Liver (tissue), 9 donors: ENCODE measurements around the gene PHOX2A. TPM values are rescaled to one million over a fixed set of nuclear protein-coding genes. Genes with fewer than 3 reads are reported as not detected.

ENCODE experiments used
- DNase-seq: peaks from one replicate; pipeline ENCODE4 v3.0.0-alpha.2; 2017; ENCODE audit warnings: low spot score
- H3K27ac ChIP-seq, 2 donors: one replicate each; pipeline ENCODE4 v1.7.0; 2013; ENCODE audit warnings: inconsistent platforms in 2 of 2, low read length in 2 of 2, control low read depth in 1 of 2, low read depth in 1 of 2, mild to moderate bottlenecking in 1 of 2
- H3K27me3 ChIP-seq, 4 donors: one replicate each; pipeline versions ENCODE4 v1.6.1 to v1.7.0; 2013; ENCODE audit warnings: low read length in 3 of 4, inconsistent platforms in 1 of 4, mild to moderate bottlenecking in 1 of 4, moderate library complexity in 1 of 4; ENCODE audit not compliant: control insufficient read depth in 4 of 4, insufficient read depth in 4 of 4
- H3K36me3 ChIP-seq, 4 donors: one replicate each; pipeline versions ENCODE4 v1.6.1 to v1.7.0; 2013; ENCODE audit warnings: low read length in 3 of 4, mild to moderate bottlenecking in 3 of 4, low read depth in 1 of 4, moderate library complexity in 1 of 4; ENCODE audit not compliant: control insufficient read depth in 4 of 4, insufficient read depth in 3 of 4
- H3K4me1 ChIP-seq, 4 donors: one replicate each; pipeline versions ENCODE4 v1.6.1 to v1.7.0; 2013; ENCODE audit warnings: low read length in 3 of 4, mild to moderate bottlenecking in 3 of 4, moderate library complexity in 1 of 4; ENCODE audit not compliant: control insufficient read depth in 4 of 4, insufficient read depth in 4 of 4
- H3K4me3 ChIP-seq, 3 donors: one replicate each; pipeline versions ENCODE4 v1.6.1 to v1.7.0; 2013; ENCODE audit warnings: low read length in 3 of 3, control low read depth in 1 of 3, low read depth in 1 of 3, mild to moderate bottlenecking in 1 of 3
- H3K9ac ChIP-seq, 2 donors: one replicate each; pipeline ENCODE4 v1.7.0; 2013; ENCODE audit warnings: low read length in 2 of 2, mild to moderate bottlenecking in 2 of 2, moderate library complexity in 2 of 2, control low read depth in 1 of 2, low read depth in 1 of 2
- H3K9me3 ChIP-seq, 4 donors: one replicate each; pipeline versions ENCODE4 v1.6.1 to v1.7.0; 2013; ENCODE audit warnings: low read length in 3 of 4; ENCODE audit not compliant: control insufficient read depth in 4 of 4
- ATF3 ChIP-seq: IDR thresholded peaks from 2 replicates; pipeline ENCODE4 v1.6.1; 2016; ENCODE audit warnings: antibody characterized with exemption
- CTCF ChIP-seq: fragments of 150-350 bp; IDR thresholded peaks from 2 replicates; pipeline ENCODE4 v1.5.1; 2017; ENCODE audit warnings: improper control_type of control experiment, low read depth, low read length; ENCODE audit not compliant: missing input control
- EGR1 ChIP-seq, 2 donors: IDR thresholded peaks; 2 replicates each; pipeline ENCODE4 v1.6.1; 2016 to 2018; ENCODE audit warnings: antibody characterized with exemption in 2 of 2, low read depth in 2 of 2
- FOXA1 ChIP-seq: IDR thresholded peaks from 2 replicates; pipeline ENCODE4 v1.6.1; 2016; ENCODE audit warnings: antibody characterized with exemption
- FOXA2 ChIP-seq: IDR thresholded peaks from 2 replicates; pipeline ENCODE4 v1.6.1; 2016; ENCODE audit warnings: antibody characterized with exemption
- GABPA ChIP-seq, 2 donors: IDR thresholded peaks in 1 of 2; conservative IDR thresholded peaks in 1 of 2; 2 replicates each; pipeline ENCODE4 v1.6.1; 2016; ENCODE audit warnings: antibody characterized with exemption in 2 of 2, mild to moderate bottlenecking in 1 of 2, moderate library complexity in 1 of 2
- HNF4A ChIP-seq, 2 donors: conservative IDR thresholded peaks; 2 replicates each; pipeline ENCODE4 v1.6.1; 2016; ENCODE audit warnings: antibody characterized with exemption in 2 of 2, mild to moderate bottlenecking in 2 of 2
- HNF4G ChIP-seq: IDR thresholded peaks from 2 replicates; pipeline ENCODE4 v1.6.1; 2016; ENCODE audit warnings: antibody characterized with exemption
- JUND ChIP-seq, 2 donors: IDR thresholded peaks; 2 replicates each; pipeline ENCODE4 v1.6.1; 2016; ENCODE audit warnings: antibody characterized with exemption in 2 of 2
- MAX ChIP-seq: IDR thresholded peaks from 2 replicates; pipeline ENCODE4 v1.6.1; 2016; ENCODE audit warnings: antibody characterized with exemption
- NR2F2 ChIP-seq: IDR thresholded peaks from 2 replicates; pipeline ENCODE4 v1.6.1; 2016; ENCODE audit warnings: antibody characterized with exemption
- RAD21 ChIP-seq, 2 donors: IDR thresholded peaks; 2 replicates each; pipeline ENCODE4 v1.6.1; 2016; ENCODE audit warnings: antibody characterized with exemption in 2 of 2, mild to moderate bottlenecking in 2 of 2
- REST ChIP-seq: IDR thresholded peaks from 2 replicates; pipeline ENCODE4 v1.6.1; 2016; ENCODE audit warnings: antibody characterized with exemption, mild to moderate bottlenecking
- RXRA ChIP-seq, 2 donors: IDR thresholded peaks; 2 replicates each; pipeline ENCODE4 v1.6.1; 2017 to 2018; ENCODE audit warnings: antibody characterized with exemption in 2 of 2, mild to moderate bottlenecking in 1 of 2
- SP1 ChIP-seq: IDR thresholded peaks from 2 replicates; pipeline ENCODE4 v1.6.1; 2018; ENCODE audit warnings: antibody characterized with exemption, mild to moderate bottlenecking
- TAF1 ChIP-seq: conservative IDR thresholded peaks from 2 replicates; pipeline ENCODE4 v1.6.1; 2016; ENCODE audit warnings: antibody characterized with exemption, mild to moderate bottlenecking
- YY1 ChIP-seq: IDR thresholded peaks from 2 replicates; pipeline ENCODE4 v1.6.1; 2016; ENCODE audit warnings: antibody characterized with exemption, mild to moderate bottlenecking
- ZBTB33 ChIP-seq: IDR thresholded peaks from 2 replicates; pipeline ENCODE4 v1.6.1; 2016; ENCODE audit warnings: antibody characterized with exemption
- WGBS: extraction: QIAGEN DNeasy Blood & Tissue Kit; methylation state at CpG from one replicate; pipeline ENCODE4 v1.1.7; 2013; 5-methylcytosine and 5-hydroxymethylcytosine counted together
- polyA plus RNA-seq, 2 donors: library from polyadenylated mRNA; stranded (reverse) in 1 of 2; unstranded in 1 of 2; fragments of 200-250 nt in 1 of 2; fragments of >200 nt in 1 of 2; fragmentation: Nextera tagmentation in 1 of 2; extraction: Ambion mirVana in 1 of 2; gene quantifications; one replicate each; pipeline versions ENCODE4 v1.2.1 to v1.2.3, GENCODE V29; 2013 to 2015
- total RNA-seq, 2 donors: library from RNA; depleted of rRNA; stranded (reverse); fragments of >200 nt; gene quantifications; one replicate each; pipeline ENCODE4 v1.2.3, GENCODE V29; 2014
- donor health status: healthy.
- donor health status: healthy.
- donor health status: healthy.
- donor health status: healthy.
- donor health status: healthy.

The PHOX2A gene
- total and polyA plus RNA-seq, 4 donors, result not detected

GRCh38 chr11:72253392-72253791 is 9.4 kb upstream of the PHOX2A start:
- H3K27ac ChIP-seq, result no peak overlapping the region
- no peak for DNase-seq
- no peak overlapping the region for H3K9ac ChIP-seq
- H3K36me3 ChIP-seq, result no peaks in the 10 kb centered on the region
- H3K4me3 ChIP-seq, result no peak overlapping the region
- no peaks in the 10 kb centered on the region for H3K9me3 ChIP-seq
- H3K4me1 ChIP-seq, result no peaks in the 10 kb centered on the region
- TF ChIP-seq JUND (IDR thresholded peaks at IDR 0.05), result no peak
- TF ChIP-seq HNF4A (conservative IDR thresholded peaks at IDR 0.05), result no peak
- no peak for TF ChIP-seq ZBTB33
- no peak for TF ChIP-seq RXRA (IDR thresholded peaks at IDR 0.05)
- no peak for TF ChIP-seq RAD21 (IDR thresholded peaks at IDR 0.05)
- no peak for TF ChIP-seq TAF1
- no peak for TF ChIP-seq GABPA (IDR thresholded peaks at IDR 0.05 in 1 of 2, conservative IDR thresholded peaks at IDR 0.05 in 1 of 2)
- no peak for TF ChIP-seq ATF3
- H3K27me3 ChIP-seq, result peaks cover 0 to 15% (median 0%) of the 10 kb centered on the region in 4 donors
- WGBS, result 91% methylated on average over 3 of the region's 3 CpGs

GRCh38 chr11:72251614-72252013 is 7.6 kb upstream of the PHOX2A start:
- TF ChIP-seq RAD21 (IDR thresholded peaks at IDR 0.05), result no peak
- TF ChIP-seq REST, result no peak
- no peak for TF ChIP-seq RXRA (IDR thresholded peaks at IDR 0.05)
- no peak for TF ChIP-seq MAX
- no peak for TF ChIP-seq HNF4A (conservative IDR thresholded peaks at IDR 0.05)
- no peak for TF ChIP-seq TAF1
- TF ChIP-seq YY1, result no peak
- no peak for TF ChIP-seq FOXA2
- TF ChIP-seq ZBTB33, result no peak
- TF ChIP-seq EGR1 (IDR thresholded peaks at IDR 0.05; ENCODE audit: low read depth in 2 of 2), result no peak
- no peak for TF ChIP-seq FOXA1
- TF ChIP-seq GABPA (IDR thresholded peaks at IDR 0.05 in 1 of 2, conservative IDR thresholded peaks at IDR 0.05 in 1 of 2), result no peak
- TF ChIP-seq JUND (IDR thresholded peaks at IDR 0.05), result no peak
- TF ChIP-seq SP1, result no peak
- no peak for TF ChIP-seq CTCF
- TF ChIP-seq HNF4G, result no peak
- TF ChIP-seq NR2F2, result no peak
- H3K36me3 ChIP-seq, result no peaks in the 10 kb centered on the region
- DNase-seq, result no peak
- no peak overlapping the region for H3K27ac ChIP-seq
- no peak overlapping the region for H3K4me3 ChIP-seq
- 83% methylated on average over 5 of the region's 5 CpGs for WGBS
- H3K4me1 ChIP-seq, result no peaks in the 10 kb centered on the region
- H3K27me3 ChIP-seq, result peaks cover 0 to 15% (median 0%) of the 10 kb centered on the region in 4 donors
- H3K9me3 ChIP-seq, result no peaks in the 10 kb centered on the region
- no peak overlapping the region for H3K9ac ChIP-seq
